ENCODE measurements around the gene THY1. TPM values are rescaled to one million over a fixed set of nuclear protein-coding genes. Genes with fewer than 3 reads are reported as not detected.

Gene THY1
- total and polyA plus RNA-seq, 9 of the 15 experiments (the other 6 are each of a cell fraction or from before 2014, with no cell fraction given) = 0.07 to 0.40 (median 0.16) TPM; not detected in 5

- Histone ChIP-seq H3K79me2 (ENCODE audit: control insufficient read depth, insufficient read depth, low read length) (no peaks in the 10 kb centered on the region), H3K4me1 (replicated peaks in 1 of 2; ENCODE audit: control insufficient read depth in 2 of 2, insufficient read depth in 2 of 2, low read length in 2 of 2) (peaks cover 13 to 15% of the 10 kb centered on the region in 2 experiments; a peak in 4 of 5 replicates), H3K4me2 (ENCODE audit: insufficient read depth, low read length) (no peak overlapping the region), H3K27ac (ENCODE audit: extremely low read depth, low read depth, low read length) (no peak overlapping the region), H3K9me3 (replicated peaks; ENCODE audit: control insufficient read depth, insufficient read depth, low read depth, low read length) (no peaks in the 10 kb centered on the region), H3K36me3 (ENCODE audit: control insufficient read depth, insufficient read depth, low read length) (no peaks in the 10 kb centered on the region), H3K9ac (ENCODE audit: insufficient read depth in 1 of 2, low read depth in 2 of 2, low read length in 2 of 2) (no peak overlapping the region), H4K20me1 (replicated peaks; ENCODE audit: control insufficient read depth, insufficient read depth, low read length) (no peaks in the 10 kb centered on the region), H3K9me1 (ENCODE audit: control insufficient read depth, insufficient read depth, low read length) (no peaks in the 10 kb centered on the region), H3K27me3 (ENCODE audit: control insufficient read depth in 2 of 2, insufficient read depth in 2 of 2, low read length in 2 of 2) (no peaks in the 10 kb centered on the region), H2AFZ (ENCODE audit: low read depth, low read length) (no peak overlapping the region), H3K4me3 (no peak overlapping the region)
- BruUV-seq (replicated peaks) = no TSS peak
- no peak for TF ChIP-seq ZNF551 (CRISPR knock-in tag; IDR thresholded peaks at IDR 0.05)
- no peak for TF ChIP-seq ZNF24 (IDR thresholded peaks at IDR 0.05)
- TF ChIP-seq FOXK1 (CRISPR knock-in tag; IDR thresholded peaks at IDR 0.05; ENCODE audit: borderline replicate concordance) = no peak
- TF ChIP-seq GTF3C2 (IDR thresholded peaks at IDR 0.05; ENCODE audit: borderline replicate concordance, extremely low read depth, insufficient read length) = no peak
- no peak for TF ChIP-seq ZNF277 (CRISPR knock-in tag; IDR thresholded peaks at IDR 0.05; ENCODE audit: borderline replicate concordance)
- DNase-seq (ENCODE audit: extremely low read depth in 1 of 4, low spot score in 3 of 4) = no peak
- in situ Hi-C loops (cut with MboI) (no loop called here), intact Hi-C loops (cut with micrococcal nuclease) (no loop called here)
- no peak for FAIRE-seq
- no peak for ATAC-seq
- 68% methylated on average over 8 of the region's 8 CpGs for WGBS (ENCODE audit: insufficient coverage, low coverage, missing lambda C conversion rate)
- POLR2A ChIA-PET = no interaction called here
- CTCF ChIA-PET (ENCODE audit: low intra/inter-chr PET ratio) = no interaction called here
Observed at GRCh38 chr11:119446434-119446833, 23.5 kb upstream of the THY1 start.
